ENCODE data around the gene LIN37.

GRCh38 chr19:35713904-35714495 lies 34.4 kb upstream of the LIN37 start:
- TF ChIP-seq POLR2A (IDR thresholded peaks at IDR 0.05), result no peak
- TF ChIP-seq CTCF (IDR thresholded peaks at IDR 0.05), result no peak

Data from breast epithelium (tissue), 3 donors.